T-helper 2 cell treated with Interferon-gamma antibody and Interleukin-4, amounts not matched to agents 100 ng/mL and 5 ng/mL, for 36 hours (primary cell): ENCODE data around the gene CELF1. TPM values are rescaled to one million over a fixed set of nuclear protein-coding genes. Genes with fewer than 3 reads are reported as not detected.

Experiments
- intact Hi-C: fragments of 100-400 bp; cut with micrococcal nuclease; formaldehyde crosslinking; loops from one replicate; pipeline ENCODE4 v1.15.1; 2023
- total RNA-seq: library from RNA; stranded (reverse); gene quantifications from 2 replicates; pipeline ENCODE4 v1.2.3, GENCODE V29; 2022

The CELF1 gene
- total RNA-seq, 1 donor from 2014 or later, result 115 TPM

DNA sequence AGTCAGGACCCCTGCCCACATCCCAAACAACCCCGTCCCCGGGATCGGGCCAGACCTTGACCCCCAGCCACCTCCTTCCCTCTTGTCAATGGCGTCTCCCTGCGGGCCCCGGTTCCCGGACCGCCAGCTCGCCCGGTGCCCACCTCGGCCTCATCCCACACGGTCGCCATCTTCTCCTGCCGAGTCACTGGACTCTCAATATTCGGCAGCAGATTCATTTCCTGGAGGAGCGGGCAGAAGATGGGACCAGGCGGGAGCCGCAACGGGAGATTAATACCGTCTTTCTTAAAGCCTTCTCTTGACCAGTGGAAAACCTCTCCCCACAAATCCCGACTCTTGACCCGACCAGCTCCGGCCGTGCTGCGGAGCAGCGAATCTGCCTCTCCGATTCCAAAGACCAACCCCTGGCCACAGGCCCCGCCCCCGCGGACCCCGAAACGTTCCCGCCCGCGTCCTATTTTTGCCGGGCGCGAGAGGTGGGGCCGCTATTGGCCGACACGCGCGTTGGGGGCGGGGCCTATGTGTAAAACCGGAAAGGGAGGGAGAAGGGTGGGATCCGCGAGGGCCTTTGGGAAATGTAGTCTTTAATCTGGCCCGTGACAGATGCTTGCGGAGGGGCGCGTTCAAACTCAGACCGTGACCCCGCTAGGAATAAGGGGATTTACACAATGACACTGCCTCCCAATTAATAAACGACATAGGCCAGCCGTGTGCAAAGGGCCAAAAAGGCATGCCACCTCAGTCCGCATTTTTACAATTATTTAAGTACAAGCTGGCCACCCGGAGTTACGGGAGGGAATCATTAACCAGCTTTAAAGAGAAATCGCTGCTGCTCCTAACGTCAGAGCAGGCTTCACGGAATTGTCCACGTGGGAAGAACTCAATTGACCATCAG lies 126.6 kb downstream of the CELF1 start, which contains the start of gene PSMC3:
Gene PSMC3 (minus strand): TSS at position 378 of the 895 bp plus-strand sequence. CDS start 160 bp downstream, at position 218.
- intact Hi-C loops, result loop anchor here (1.0 to 10.0 kb wide), 10 partner anchors 18 to 722 kb away; partner anchors contain the start of genes ARHGAP1, CELF1, FNBP4 and NDUFS3

- intact Hi-C loops, result loop anchor here (1.0 to 10.0 kb wide), 10 partner anchors 17 to 721 kb away; partner anchors contain the start of genes ARHGAP1, CELF1, FNBP4 and NDUFS3
These were observed 127.3 kb downstream of the CELF1 start for GRCh38 chr11:47425611-47426010.

DNA sequence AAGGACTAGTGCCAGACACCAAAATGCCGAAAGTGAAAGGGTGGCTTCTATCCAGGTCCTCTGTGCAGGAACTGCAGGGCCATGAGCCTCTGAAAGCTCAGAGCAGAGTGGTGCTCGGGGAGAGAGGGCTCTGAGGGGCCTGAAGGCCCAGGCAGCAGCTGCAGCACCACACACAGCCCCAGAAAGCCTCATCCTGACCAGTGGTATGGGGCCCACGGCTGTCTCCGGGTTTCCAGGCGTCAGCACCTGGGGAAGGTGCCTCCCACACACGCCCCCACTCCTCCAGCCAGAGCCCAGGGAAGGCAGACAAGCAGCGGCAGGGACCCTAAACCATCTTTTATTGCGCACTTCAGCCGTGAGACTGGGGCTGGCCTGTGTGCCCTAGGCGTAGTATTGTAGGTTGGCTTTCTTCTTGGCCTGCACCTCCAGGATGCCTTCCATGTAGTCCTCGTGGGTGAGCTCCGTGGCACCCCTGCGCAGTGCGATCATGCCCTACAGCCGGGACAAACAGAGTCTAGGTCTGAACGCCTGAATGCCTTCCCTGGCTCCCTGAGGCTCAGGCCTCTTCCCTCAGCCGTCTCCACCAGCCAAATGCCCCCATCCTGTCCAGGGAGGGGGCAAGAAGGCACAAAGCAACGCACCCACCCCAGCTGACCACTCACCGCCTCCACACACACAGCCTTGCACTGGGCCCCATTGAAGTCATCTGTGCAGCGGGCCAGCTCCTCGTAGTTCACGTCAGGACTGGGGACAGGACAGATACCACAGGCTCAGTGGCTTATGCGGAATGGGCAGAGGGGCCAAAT lies 134.3 kb downstream of the CELF1 start:
- intact Hi-C loops, result no loop called here

GRCh38 chr11:47417712-47418111 lies 135.2 kb downstream of the CELF1 start:
- intact Hi-C loops, result no loop called here

- intact Hi-C loops, result no loop called here
These were observed 136.9 kb downstream of the CELF1 start for GRCh38 chr11:47415949-47416472.

Other genes with a start within 250 kb of the CELF1 start
- gene MYBPC3, start 200.4 kb downstream of the CELF1 start, total RNA-seq, result not detected in 2 replicates
- not detected in 2 replicates for gene SPI1, start 174.6 kb downstream of the CELF1 start, total RNA-seq
- gene SLC39A13, start 144.5 kb downstream of the CELF1 start, total RNA-seq, result 20.2 and 20.6 TPM in 2 replicates
- 176 and 181 TPM in 2 replicates for gene PSMC3, start 126.7 kb downstream of the CELF1 start, total RNA-seq
- gene RAPSN, start 104.0 kb downstream of the CELF1 start, total RNA-seq, result 0.93 and 1.1 TPM in 2 replicates
- 34.2 and 38.4 TPM in 2 replicates for gene PTPMT1, start 12.5 kb upstream of the CELF1 start, total RNA-seq
- 17.2 and 17.8 TPM in 2 replicates for gene KBTBD4, start 25.8 kb upstream of the CELF1 start, total RNA-seq
- gene NDUFS3, start 25.9 kb upstream of the CELF1 start, total RNA-seq, result 111 and 127 TPM in 2 replicates
- gene FAM180B, start 33.5 kb upstream of the CELF1 start, total RNA-seq, result 0.18 and 0.20 TPM in 2 replicates
- 0.30 and 0.52 TPM in 2 replicates for gene C1QTNF4, start 41.3 kb upstream of the CELF1 start, total RNA-seq
- 103 and 104 TPM in 2 replicates for gene MTCH2, start 89.4 kb upstream of the CELF1 start, total RNA-seq
- gene AGBL2, start 162.2 kb upstream of the CELF1 start, total RNA-seq, result 5.1 and 5.2 TPM in 2 replicates
- 143 and 146 TPM in 2 replicates for gene FNBP4, start 214.2 kb upstream of the CELF1 start, total RNA-seq